ENCODE results near the gene SIPA1L3. TPM values are rescaled to one million over a fixed set of nuclear protein-coding genes. Genes with fewer than 3 reads are reported as not detected.
"Not testable (repeated sequence)": the region's sequence is repeated elsewhere in the genome, so short reads cannot be mapped to it uniquely, and the experiment has no call there.

SIPA1L3 gene
- total and polyA plus RNA-seq, 2 experiments from 2014 or later: 13.7 to 23.3 TPM

GRCh38 chr19:38223617-38224013 lies 316.6 kb downstream of the SIPA1L3 start:
- no peak overlapping the region for H3K27ac ChIP-seq
- peak overlapping the region; percentile 71 for H3K4me3 ChIP-seq
- H4K20me1 ChIP-seq (ENCODE audit: insufficient read depth, poor library complexity, severe bottlenecking): no peaks in the 10 kb centered on the region
- no peaks in the 10 kb centered on the region for H3K9me2 ChIP-seq (replicated peaks; ENCODE audit: insufficient read depth)
- H3K9me3 ChIP-seq (ENCODE audit: low read depth): no peaks in the 10 kb centered on the region
- 20% methylated on average over 8 of the region's 13 CpGs for WGBS (ENCODE audit: low lambda C conversion rate, missing lambda C conversion rate)
- H3K79me2 ChIP-seq: no peaks in the 10 kb centered on the region
- no peak for DNase-seq (ENCODE audit: low spot score)
- H3K36me3 ChIP-seq (replicated peaks; ENCODE audit: insufficient read depth, low read depth): no peaks in the 10 kb centered on the region
- H2AFZ ChIP-seq: peak overlapping the region; percentile 75
- TF ChIP-seq EZH2phosphoT487 (IDR thresholded peaks at IDR 0.05; ENCODE audit: low read depth, severe bottlenecking, unreplicated experiment) (no peak), EZH2 (IDR thresholded peaks at IDR 0.05; ENCODE audit: borderline replicate concordance) (no peak), CTCF (IDR thresholded peaks at IDR 0.05; ENCODE audit: poor library complexity) (no peak)
- H3K27me3 ChIP-seq: peaks cover 18% of the 10 kb centered on the region
- peaks cover 5% of the 10 kb centered on the region for H3K4me1 ChIP-seq (ENCODE audit: insufficient read depth)
- peak overlapping the region; percentile 97 for H3K4me2 ChIP-seq

- Histone ChIP-seq H3K27me3 (peaks cover 24% of the 10 kb centered on the region), H3K9me3 (ENCODE audit: low read depth) (no peaks in the 10 kb centered on the region), H3K27ac (no peak within 1 kb of the TSS), H2AFZ (peak within 1 kb of the TSS; percentile 75), H3K36me3 (replicated peaks; ENCODE audit: insufficient read depth, low read depth) (no peaks in the 10 kb centered on the region), H3K9me2 (replicated peaks; ENCODE audit: insufficient read depth) (no peaks in the 10 kb centered on the region), H3K4me2 (peak within 1 kb of the TSS; percentile 97), H4K20me1 (ENCODE audit: insufficient read depth, poor library complexity, severe bottlenecking) (no peaks in the 10 kb centered on the region), H3K4me1 (ENCODE audit: insufficient read depth) (peaks cover 11% of the 10 kb centered on the region), H3K4me3 (peak within 1 kb of the TSS; percentile 71), H3K79me2 (no peaks in the 10 kb centered on the region)
- TF ChIP-seq EZH2 (IDR thresholded peaks at IDR 0.05; ENCODE audit: borderline replicate concordance): no peak
- no peak for TF ChIP-seq EZH2phosphoT487 (IDR thresholded peaks at IDR 0.05; ENCODE audit: low read depth, severe bottlenecking, unreplicated experiment)
- TF ChIP-seq CTCF (IDR thresholded peaks at IDR 0.05; ENCODE audit: poor library complexity): peak; percentile 35
- WGBS (ENCODE audit: low lambda C conversion rate, missing lambda C conversion rate): 6% methylated on average over 16 of the region's 61 CpGs
- peak; percentile 90 for DNase-seq (ENCODE audit: low spot score)
Measured at GRCh38 chr19:38224014-38224862, 317.2 kb downstream of the SIPA1L3 start, which contains the start of gene DPF1. Gene DPF1, minus strand, starts transcription at chr19:38224222. Its CDS starts 80 bp downstream, at chr19:38224142.

GRCh38 chr19:38224863-38225218 lies 317.8 kb downstream of the SIPA1L3 start:
- not testable (repeated sequence) for H3K4me3 ChIP-seq; DNase-seq (ENCODE audit: low spot score); H3K9me3 ChIP-seq (ENCODE audit: low read depth); H4K20me1 ChIP-seq (ENCODE audit: insufficient read depth, poor library complexity, severe bottlenecking); H3K27ac ChIP-seq; H3K4me2 ChIP-seq; H3K9me2 ChIP-seq (replicated peaks; ENCODE audit: insufficient read depth); H2AFZ ChIP-seq; H3K36me3 ChIP-seq (replicated peaks; ENCODE audit: insufficient read depth, low read depth); H3K79me2 ChIP-seq
- WGBS (ENCODE audit: low lambda C conversion rate, missing lambda C conversion rate): 94% methylated on average over 6 of the region's 6 CpGs
- H3K4me1 ChIP-seq (ENCODE audit: insufficient read depth): peaks cover 12% of the 10 kb centered on the region
- peaks cover 25% of the 10 kb centered on the region for H3K27me3 ChIP-seq

GRCh38 chr19:38227287-38228004 lies 320.4 kb downstream of the SIPA1L3 start:
- H4K20me1 ChIP-seq (ENCODE audit: insufficient read depth, poor library complexity, severe bottlenecking): no peaks in the 10 kb centered on the region
- no peak for TF ChIP-seq EZH2 (IDR thresholded peaks at IDR 0.05; ENCODE audit: borderline replicate concordance)
- no peak for TF ChIP-seq CTCF (IDR thresholded peaks at IDR 0.05; ENCODE audit: poor library complexity)
- no peak for TF ChIP-seq EZH2phosphoT487 (IDR thresholded peaks at IDR 0.05; ENCODE audit: low read depth, severe bottlenecking, unreplicated experiment)
- H3K79me2 ChIP-seq: no peaks in the 10 kb centered on the region
- peaks cover 12% of the 10 kb centered on the region for H3K4me1 ChIP-seq (ENCODE audit: insufficient read depth)
- no peak for DNase-seq (ENCODE audit: low spot score)
- WGBS (ENCODE audit: low lambda C conversion rate, missing lambda C conversion rate): 66% methylated on average over 11 of the region's 11 CpGs
- peaks cover 31% of the 10 kb centered on the region for H3K27me3 ChIP-seq
- H3K4me2 ChIP-seq: no peak overlapping the region
- no peaks in the 10 kb centered on the region for H3K36me3 ChIP-seq (replicated peaks; ENCODE audit: insufficient read depth, low read depth)
- H2AFZ ChIP-seq: no peak overlapping the region
- H3K9me3 ChIP-seq (ENCODE audit: low read depth): no peaks in the 10 kb centered on the region
- H3K27ac ChIP-seq: no peak overlapping the region
- no peaks in the 10 kb centered on the region for H3K9me2 ChIP-seq (replicated peaks; ENCODE audit: insufficient read depth)
- H3K4me3 ChIP-seq: no peak overlapping the region
